ENCODE measurements around the gene LRRC52. TPM values are rescaled to one million over a fixed set of nuclear protein-coding genes. Genes with fewer than 3 reads are reported as not detected.
"Not testable (repeated sequence)": the region's sequence is repeated elsewhere in the genome, so short reads cannot be mapped to it uniquely, and the experiment has no call there.

The LRRC52 gene
- total and polyA plus RNA-seq, 8 donors, result not detected

GRCh38 chr1:165577707-165578106, 33.9 kb downstream of the LRRC52 start:
- intact Hi-C loops (cut with DNase I; ENCODE audit: low total_unique reads), result no loop called here
- DNase-seq, result no peak

GRCh38 chr1:165580931-165581871, 37.4 kb downstream of the LRRC52 start:
- H3K9me3 ChIP-seq, result no peaks in the 10 kb centered on the region
- no peak overlapping the region for H3K4me3 ChIP-seq
- no peak for DNase-seq
- no peak overlapping the region for H3K27ac ChIP-seq
- no peaks in the 10 kb centered on the region for H3K4me1 ChIP-seq
- no peaks in the 10 kb centered on the region for H3K27me3 ChIP-seq
- no peaks in the 10 kb centered on the region for H3K36me3 ChIP-seq
- WGBS, 5 donors, result 96 to 98% (median 97%) methylated on average over 24 of the region's 24 CpGs
- TF ChIP-seq EP300 (IDR thresholded peaks at IDR 0.05) (no peak), CTCF (IDR thresholded peaks at IDR 0.05) (no peak), POLR2AphosphoS5 (IDR thresholded peaks at IDR 0.05) (no peak), POLR2A (IDR thresholded peaks at IDR 0.05) (no peak)
- intact Hi-C loops (cut with DNase I; ENCODE audit: low total_unique reads), result no loop called here

More at GRCh38 chr1:165577707-165578106, 33.9 kb downstream of the LRRC52 start:
- Histone ChIP-seq H3K27me3 (no peaks in the 10 kb centered on the region), H3K36me3 (no peaks in the 10 kb centered on the region), H3K4me3 (no peak overlapping the region), H3K4me1 (no peaks in the 10 kb centered on the region), H3K9me3 (no peaks in the 10 kb centered on the region), H3K27ac (no peak overlapping the region)
- TF ChIP-seq CTCF (IDR thresholded peaks at IDR 0.05) (no peak), POLR2AphosphoS5 (IDR thresholded peaks at IDR 0.05) (no peak), EP300 (IDR thresholded peaks at IDR 0.05) (no peak), POLR2A (IDR thresholded peaks at IDR 0.05) (no peak)
- WGBS, 5 donors, result 85 to 92% (median 91%) methylated on average over 3 of the region's 3 CpGs

- Histone ChIP-seq H3K27me3 (no peaks in the 10 kb centered on the region), H3K4me3 (no peak overlapping the region), H3K27ac (no peak overlapping the region), H3K9me3 (no peaks in the 10 kb centered on the region), H3K4me1 (no peaks in the 10 kb centered on the region), H3K36me3 (no peaks in the 10 kb centered on the region)
- TF ChIP-seq POLR2A (IDR thresholded peaks at IDR 0.05) (no peak), EP300 (IDR thresholded peaks at IDR 0.05) (no peak), CTCF (IDR thresholded peaks at IDR 0.05) (no peak), POLR2AphosphoS5 (IDR thresholded peaks at IDR 0.05) (no peak)
- 95 to 98% (median 97%) methylated on average over 25 of the region's 25 CpGs for WGBS, 5 donors
- DNase-seq, result no peak
- intact Hi-C loops (cut with DNase I; ENCODE audit: low total_unique reads), result no loop called here
Measured at GRCh38 chr1:165581926-165582325, 38.1 kb downstream of the LRRC52 start.

GRCh38 chr1:165586398-165586797, 42.6 kb downstream of the LRRC52 start:
- intact Hi-C loops (cut with DNase I; ENCODE audit: low total_unique reads), result no loop called here
- Histone ChIP-seq H3K4me1 (no peaks in the 10 kb centered on the region), H3K9me3 (no peaks in the 10 kb centered on the region), H3K27ac (no peak overlapping the region), H3K36me3 (no peaks in the 10 kb centered on the region), H3K27me3 (peaks cover 0 to 7% (median 0%) of the 10 kb centered on the region in 3 donors), H3K4me3 (no peak overlapping the region)
- TF ChIP-seq POLR2AphosphoS5 (IDR thresholded peaks at IDR 0.05), result no peak
- TF ChIP-seq CTCF (IDR thresholded peaks at IDR 0.05), result no peak
- TF ChIP-seq EP300 (IDR thresholded peaks at IDR 0.05), result no peak
- no peak for TF ChIP-seq POLR2A (IDR thresholded peaks at IDR 0.05)
- 66 to 76% (median 69%) methylated on average over 3 of the region's 3 CpGs for WGBS, 5 donors
- no peak for DNase-seq

GRCh38 chr1:165591391-165591790, 47.6 kb downstream of the LRRC52 start:
- not testable (repeated sequence) for DNase-seq, H3K4me1 ChIP-seq, H3K9me3 ChIP-seq, H3K36me3 ChIP-seq, H3K4me3 ChIP-seq, H3K27ac ChIP-seq
- peaks cover 0 to 43% (median 0%) of the 10 kb centered on the region in 3 donors for H3K27me3 ChIP-seq
- intact Hi-C loops (cut with DNase I; ENCODE audit: low total_unique reads), result loop anchor here (5.0 kb wide), 1 partner anchor 184 kb away; no protein-coding TSS in a partner anchor
- WGBS, 5 donors, result 64 to 73% (median 66%) methylated on average over 4 of the region's 4 CpGs
